Large intestine (tissue), 3 donors: ENCODE measurements around the gene SASH1. TPM values are rescaled to one million over a fixed set of nuclear protein-coding genes. Genes with fewer than 3 reads are reported as not detected.

ENCODE experiments used
- DNase-seq, 2 donors: peaks; one replicate each; pipeline versions ENCODE4 v3.0.0 to v3.0.0-alpha.2; 2013
- H3K27ac ChIP-seq: one replicate; pipeline ENCODE4 v1.5.1; 2013; ENCODE audit warnings: low read length
- H3K27me3 ChIP-seq: 2 replicates; pipeline ENCODE4 v1.6.1; 2013; ENCODE audit warnings: low read length; ENCODE audit not compliant: control insufficient read depth, insufficient read depth
- H3K36me3 ChIP-seq: 2 replicates; pipeline ENCODE4 v1.6.1; 2013; ENCODE audit warnings: low read length; ENCODE audit not compliant: control insufficient read depth, insufficient read depth
- H3K4me1 ChIP-seq: one replicate; pipeline ENCODE4 v1.6.1; 2013; ENCODE audit warnings: low read length; ENCODE audit not compliant: control insufficient read depth, insufficient read depth
- H3K4me3 ChIP-seq: one replicate; pipeline ENCODE4 v1.5.1; 2013; ENCODE audit warnings: low read length
- H3K9me3 ChIP-seq: one replicate; pipeline ENCODE4 v1.6.1; 2013; ENCODE audit warnings: mild to moderate bottlenecking, low read depth, low read length, moderate library complexity; ENCODE audit not compliant: control insufficient read depth
- WGBS: methylation state at CpG from one replicate; pipeline ENCODE4 v1.1.5; 2013; ENCODE audit warnings: low lambda C conversion rate; ENCODE audit not compliant: insufficient coverage; 5-methylcytosine and 5-hydroxymethylcytosine counted together
- polyA plus RNA-seq: library from polyadenylated mRNA; unstranded; fragments of 120-200 nt; gene quantifications from one replicate; pipeline ENCODE4 v1.2.1, GENCODE V29; 2013

Gene SASH1
- polyA plus RNA-seq, 1 donor: 15.9 TPM

DNA sequence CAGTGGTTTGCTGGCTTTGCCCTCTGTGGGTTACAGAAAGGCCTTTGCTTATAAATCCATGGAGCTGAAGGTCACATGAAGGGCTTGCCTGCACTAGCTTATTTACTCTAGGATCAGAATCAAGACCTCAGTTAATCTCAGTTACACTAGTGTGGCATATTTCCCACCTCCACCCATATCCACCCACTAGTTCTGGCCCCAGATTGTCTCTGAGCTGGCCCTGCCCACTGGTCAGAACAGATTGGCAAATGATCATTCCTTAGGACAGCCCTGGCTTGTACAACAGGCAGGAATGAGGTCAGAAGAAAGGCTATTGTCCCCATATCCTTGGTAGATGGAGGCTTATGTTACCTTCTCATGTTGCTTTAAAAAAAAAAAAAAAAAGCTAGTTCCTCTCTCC lies 33.3 kb upstream of the SASH1 start:
- Histone ChIP-seq H3K27ac (no peak overlapping the region), H3K9me3 (no peaks in the 10 kb centered on the region), H3K4me3 (no peak overlapping the region), H3K36me3 (no peaks in the 10 kb centered on the region), H3K27me3 (no peaks in the 10 kb centered on the region), H3K4me1 (no peaks in the 10 kb centered on the region)
- no peak for DNase-seq

DNA sequence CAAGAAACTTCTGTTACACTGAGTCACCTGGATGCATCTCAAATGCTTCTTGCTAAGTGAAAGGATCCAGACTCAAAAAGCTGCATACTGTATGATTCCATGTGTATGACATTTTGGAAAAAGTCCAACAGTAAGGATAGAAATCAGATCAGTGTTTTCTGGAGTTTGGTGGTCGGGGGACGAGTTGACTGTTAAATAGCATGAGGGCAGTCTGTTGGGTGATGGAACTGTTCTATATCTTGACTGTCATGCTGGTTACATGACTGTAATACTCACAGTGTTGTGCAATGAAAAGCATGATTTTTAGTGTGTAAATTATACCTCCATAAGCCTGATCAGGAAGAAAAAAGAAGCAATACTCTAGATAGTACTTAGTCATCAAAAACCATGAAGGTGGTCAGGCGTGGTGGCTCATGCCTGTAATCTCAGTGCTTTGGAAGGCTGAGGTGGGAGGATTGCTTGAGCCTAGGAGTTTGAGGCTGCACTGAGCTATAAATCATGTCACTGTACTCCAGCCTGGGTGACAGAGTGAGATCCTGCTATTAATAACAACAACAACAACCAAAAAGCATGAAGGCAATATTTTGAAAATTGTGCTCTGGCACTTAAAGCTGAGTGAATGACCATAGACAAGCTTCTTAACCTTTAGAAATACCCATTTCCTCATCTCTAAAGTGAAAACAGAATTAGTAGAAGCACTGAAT lies 30.5 kb upstream of the SASH1 start:
- Histone ChIP-seq H3K27me3 (no peaks in the 10 kb centered on the region), H3K4me1 (no peaks in the 10 kb centered on the region), H3K27ac (no peak overlapping the region), H3K36me3 (no peaks in the 10 kb centered on the region), H3K9me3 (no peaks in the 10 kb centered on the region), H3K4me3 (no peak overlapping the region)
- DNase-seq: no peak
- no CpG with 5 or more reads among the region's 3 CpGs for WGBS

- Histone ChIP-seq H3K27me3 (no peaks in the 10 kb centered on the region), H3K4me3 (no peak overlapping the region), H3K27ac (no peak overlapping the region), H3K36me3 (no peaks in the 10 kb centered on the region), H3K9me3 (no peaks in the 10 kb centered on the region), H3K4me1 (no peaks in the 10 kb centered on the region)
- no peak for DNase-seq
- WGBS: no CpG with 5 or more reads among the region's 8 CpGs
Measured at GRCh38 chr6:148313488-148313887, 29.1 kb upstream of the SASH1 start.

DNA sequence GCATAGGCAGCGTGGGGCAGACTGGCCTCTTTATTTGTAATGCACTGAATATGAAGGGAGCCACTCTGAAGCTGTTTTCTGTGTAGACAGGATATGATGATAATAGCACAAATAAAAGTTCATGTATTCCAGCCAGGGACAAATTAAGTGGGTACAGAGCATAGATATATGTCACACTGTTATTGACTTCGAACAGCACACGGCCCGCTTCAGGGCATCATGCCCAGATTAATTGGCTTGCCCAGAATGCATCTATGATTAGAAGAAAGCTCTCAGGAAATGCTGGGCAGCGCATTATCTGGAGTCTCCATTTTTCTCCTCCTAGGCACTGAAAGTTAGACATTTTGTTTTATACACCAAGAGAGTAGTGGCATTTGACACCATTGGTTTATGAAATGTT lies 26.3 kb upstream of the SASH1 start:
- Histone ChIP-seq H3K27me3 (no peaks in the 10 kb centered on the region), H3K36me3 (no peaks in the 10 kb centered on the region), H3K4me3 (no peak overlapping the region), H3K27ac (no peak overlapping the region), H3K4me1 (no peaks in the 10 kb centered on the region), H3K9me3 (no peaks in the 10 kb centered on the region)
- WGBS: no CpG with 5 or more reads among the region's 5 CpGs
- DNase-seq: no peak

DNA sequence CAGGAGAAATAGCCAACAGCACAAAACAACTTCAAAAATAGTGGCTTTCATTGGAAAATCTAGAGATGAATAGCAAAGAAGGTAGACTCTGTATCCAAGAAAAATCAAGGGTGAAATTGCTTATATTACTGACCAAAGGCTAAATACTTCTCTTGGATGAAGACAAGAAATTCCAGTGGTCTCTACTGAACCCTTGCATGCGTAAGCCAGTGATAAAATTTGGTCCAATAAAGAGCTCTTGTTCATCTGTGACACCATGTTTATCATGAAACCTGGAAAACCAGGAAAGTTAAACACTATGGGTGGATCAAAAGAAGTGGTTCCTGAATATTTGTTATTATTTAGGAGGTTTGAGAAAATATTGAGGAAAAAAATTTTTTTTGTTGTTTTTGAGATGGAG lies 25.6 kb upstream of the SASH1 start:
- Histone ChIP-seq H3K27me3 (no peaks in the 10 kb centered on the region), H3K9me3 (no peaks in the 10 kb centered on the region), H3K36me3 (no peaks in the 10 kb centered on the region), H3K27ac (no peak overlapping the region), H3K4me3 (no peak overlapping the region), H3K4me1 (no peaks in the 10 kb centered on the region)
- no peak for DNase-seq
- no CpG with 5 or more reads among the region's 1 CpG for WGBS

- Histone ChIP-seq H3K36me3 (no peaks in the 10 kb centered on the region), H3K4me3 (no peak overlapping the region), H3K9me3 (no peaks in the 10 kb centered on the region), H3K27ac (no peak overlapping the region), H3K4me1 (no peaks in the 10 kb centered on the region), H3K27me3 (no peaks in the 10 kb centered on the region)
- WGBS: 83% methylated on average over 1 of the region's 2 CpGs
- DNase-seq: no peak
Measured at GRCh38 chr6:148317739-148318138, 24.9 kb upstream of the SASH1 start.

GRCh38 chr6:148322704-148323103 lies 19.9 kb upstream of the SASH1 start:
- DNase-seq: no peak
- 100% methylated on average over 1 of the region's 3 CpGs for WGBS
- Histone ChIP-seq H3K27ac (no peak overlapping the region), H3K36me3 (no peaks in the 10 kb centered on the region), H3K9me3 (no peaks in the 10 kb centered on the region), H3K4me1 (no peaks in the 10 kb centered on the region), H3K4me3 (no peak overlapping the region), H3K27me3 (no peaks in the 10 kb centered on the region)

DNA sequence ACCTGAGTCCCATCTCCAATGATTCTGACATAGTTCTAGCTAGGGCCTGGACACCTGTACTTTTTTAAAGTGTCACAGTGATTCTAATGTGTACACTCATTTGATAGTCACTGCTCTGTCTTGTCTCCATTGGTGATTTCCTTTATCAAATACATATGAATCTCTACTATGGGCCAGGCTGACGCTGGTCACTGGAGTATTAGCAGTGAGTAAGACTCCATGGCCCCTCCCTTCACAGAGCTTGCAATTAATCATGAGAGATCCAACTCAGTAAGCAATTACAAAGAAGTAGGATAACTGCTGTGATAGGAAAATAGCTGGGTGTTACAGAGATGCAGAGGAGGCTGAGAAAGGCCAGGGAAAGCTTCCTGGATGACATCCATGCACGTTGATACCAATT lies 19.3 kb upstream of the SASH1 start:
- no peak overlapping the region for H3K27ac ChIP-seq
- no peaks in the 10 kb centered on the region for H3K9me3 ChIP-seq
- H3K27me3 ChIP-seq: no peaks in the 10 kb centered on the region
- DNase-seq: no peak
- no CpG with 5 or more reads among the region's 2 CpGs for WGBS
- H3K36me3 ChIP-seq: no peaks in the 10 kb centered on the region
- no peaks in the 10 kb centered on the region for H3K4me1 ChIP-seq
- H3K4me3 ChIP-seq: no peak overlapping the region

GRCh38 chr6:148324297-148324985 lies 18.2 kb upstream of the SASH1 start:
- WGBS: no CpG with 5 or more reads among the region's 4 CpGs
- Histone ChIP-seq H3K9me3 (no peaks in the 10 kb centered on the region), H3K27me3 (no peaks in the 10 kb centered on the region), H3K27ac (no peak overlapping the region), H3K4me3 (no peak overlapping the region), H3K4me1 (no peaks in the 10 kb centered on the region), H3K36me3 (no peaks in the 10 kb centered on the region)
- no peak for DNase-seq

DNA sequence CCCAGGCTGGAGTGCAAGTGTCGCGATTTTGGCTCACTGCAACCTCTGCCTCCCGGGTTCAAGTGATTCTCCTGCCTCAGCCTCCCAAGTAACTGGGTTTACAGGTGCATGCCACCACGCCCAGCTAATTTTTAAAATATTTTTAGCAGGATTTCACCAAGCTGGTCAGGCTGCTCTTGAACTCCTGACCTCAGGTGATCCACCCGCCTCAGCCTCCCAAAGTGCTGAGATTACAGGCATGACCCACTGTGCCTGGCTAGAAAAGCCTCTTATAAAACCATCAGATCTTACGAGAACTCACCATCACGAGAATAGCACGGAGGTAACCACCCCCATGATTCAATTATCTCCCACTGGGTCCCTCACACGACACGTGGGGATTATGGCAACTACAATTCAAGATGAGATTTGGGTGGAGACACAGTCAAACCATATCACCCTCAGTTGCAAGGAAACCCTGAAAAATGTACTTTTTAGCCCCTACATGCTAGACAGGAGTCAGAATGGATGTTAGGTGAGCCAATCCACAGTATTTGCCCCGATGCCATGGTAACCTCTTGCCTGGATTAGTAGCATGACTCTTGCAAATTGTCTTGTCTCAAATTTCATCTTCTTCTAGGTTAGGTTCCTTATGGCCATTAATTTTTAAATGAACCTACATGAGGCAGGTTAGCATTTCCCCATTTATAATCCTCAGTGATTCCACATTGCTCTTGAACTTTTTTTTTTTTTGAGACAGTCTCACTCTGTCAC lies 17.1 kb upstream of the SASH1 start:
- no CpG with 5 or more reads among the region's 11 CpGs for WGBS

More for the DNA sequence above, 17.1 kb upstream of the SASH1 start:
- Histone ChIP-seq H3K9me3 (no peaks in the 10 kb centered on the region), H3K27me3 (no peaks in the 10 kb centered on the region), H3K4me1 (no peaks in the 10 kb centered on the region), H3K27ac (no peak overlapping the region), H3K4me3 (no peak overlapping the region), H3K36me3 (no peaks in the 10 kb centered on the region)
- no peak for DNase-seq
